Measurements from ENCODE around the gene PIK3C2G. TPM values are rescaled to one million over a fixed set of nuclear protein-coding genes. Genes with fewer than 3 reads are reported as not detected.
A peak's percentile ranks its signal among the peaks of the same experiment; 100 is the strongest.

The PIK3C2G gene
- total RNA-seq, 1 donor from 2014 or later = not detected

DNA sequence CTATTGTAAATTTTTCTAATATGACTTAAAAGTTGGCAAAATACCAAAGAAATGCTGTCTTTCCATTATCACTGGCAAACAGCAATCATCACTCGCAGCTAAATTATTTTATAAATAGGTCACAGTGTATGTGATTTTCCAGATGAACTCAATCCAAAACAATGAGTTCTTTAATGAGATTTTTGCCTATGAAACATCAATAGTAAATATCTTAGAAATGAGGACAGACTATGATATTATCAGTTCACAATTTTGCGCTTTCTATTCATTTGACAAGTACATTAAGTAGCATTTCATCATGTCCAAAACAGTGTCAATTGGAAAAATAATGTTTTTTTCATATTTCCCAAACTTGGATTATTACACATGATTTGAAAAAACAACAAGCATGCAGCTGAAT lies 65.7 kb downstream of the PIK3C2G start:
- Mint-ChIP-seq H3K27me3 (ENCODE audit: insufficient read depth, low read depth) (no peaks in the 10 kb centered on the region), H3K36me3 (no peaks in the 10 kb centered on the region), H3K9me3 (no peaks in the 10 kb centered on the region), H3K4me3 (no peak overlapping the region), H3K4me1 (no peaks in the 10 kb centered on the region), H3K27ac (no peak overlapping the region)
- no peaks in the 10 kb centered on the region for H3K36me3 ChIP-seq
- H3K4me1 ChIP-seq = no peaks in the 10 kb centered on the region
- no peak overlapping the region for H3K4me3 ChIP-seq
- no peaks in the 10 kb centered on the region for H3K27me3 ChIP-seq
- H3K4me2 ChIP-seq = no peak overlapping the region
- no peak overlapping the region for H2AFZ ChIP-seq (replicated peaks)
- DNase-seq (ENCODE audit: low spot score) = no peak
- H3K9me3 ChIP-seq (ENCODE audit: low read depth) = no peaks in the 10 kb centered on the region
- no peak for TF ChIP-seq EZH2phosphoT487 (IDR thresholded peaks at IDR 0.05)
- no peak for TF ChIP-seq EZH2 (IDR thresholded peaks at IDR 0.05)
- TF ChIP-seq, protein P1, sequence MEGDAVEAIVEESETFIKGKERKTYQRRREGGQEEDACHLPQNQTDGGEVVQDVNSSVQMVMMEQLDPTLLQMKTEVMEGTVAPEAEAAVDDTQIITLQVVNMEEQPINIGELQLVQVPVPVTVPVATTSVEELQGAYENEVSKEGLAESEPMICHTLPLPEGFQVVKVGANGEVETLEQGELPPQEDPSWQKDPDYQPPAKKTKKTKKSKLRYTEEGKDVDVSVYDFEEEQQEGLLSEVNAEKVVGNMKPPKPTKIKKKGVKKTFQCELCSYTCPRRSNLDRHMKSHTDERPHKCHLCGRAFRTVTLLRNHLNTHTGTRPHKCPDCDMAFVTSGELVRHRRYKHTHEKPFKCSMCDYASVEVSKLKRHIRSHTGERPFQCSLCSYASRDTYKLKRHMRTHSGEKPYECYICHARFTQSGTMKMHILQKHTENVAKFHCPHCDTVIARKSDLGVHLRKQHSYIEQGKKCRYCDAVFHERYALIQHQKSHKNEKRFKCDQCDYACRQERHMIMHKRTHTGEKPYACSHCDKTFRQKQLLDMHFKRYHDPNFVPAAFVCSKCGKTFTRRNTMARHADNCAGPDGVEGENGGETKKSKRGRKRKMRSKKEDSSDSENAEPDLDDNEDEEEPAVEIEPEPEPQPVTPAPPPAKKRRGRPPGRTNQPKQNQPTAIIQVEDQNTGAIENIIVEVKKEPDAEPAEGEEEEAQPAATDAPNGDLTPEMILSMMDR (IDR thresholded peaks at IDR 0.05) = no peak
- H3K79me2 ChIP-seq (ENCODE audit: low read depth) = no peaks in the 10 kb centered on the region
- no peak overlapping the region for H3K27ac ChIP-seq
- no peak overlapping the region for H3K9ac ChIP-seq
- no peaks in the 10 kb centered on the region for H4K20me1 ChIP-seq (ENCODE audit: low read depth)
- no peaks in the 10 kb centered on the region for H3F3A ChIP-seq (ENCODE audit: low read depth)

DNA sequence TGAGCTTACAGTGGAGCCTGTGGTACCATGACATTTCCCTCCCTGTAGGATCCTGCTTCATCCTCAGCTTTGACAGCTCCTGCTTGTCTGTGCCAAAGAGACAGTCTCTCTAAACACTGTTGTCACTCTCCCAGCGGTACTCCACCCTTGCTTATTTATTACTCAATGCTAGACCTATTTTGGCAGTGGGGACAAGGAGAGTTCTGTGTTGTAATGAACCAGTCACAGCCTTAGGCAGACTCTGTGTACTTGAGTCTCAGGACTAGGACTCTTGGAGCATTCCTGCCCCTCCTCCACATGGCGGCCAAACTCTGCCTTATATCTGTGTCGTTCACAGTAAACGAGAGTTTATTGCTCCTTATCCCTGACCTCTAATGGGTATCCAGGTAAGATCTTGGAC lies 70.9 kb downstream of the PIK3C2G start:
- Histone ChIP-seq H2AFZ (replicated peaks) (peak overlapping the region; percentile 28), H3K79me2 (ENCODE audit: low read depth) (no peaks in the 10 kb centered on the region), H4K20me1 (ENCODE audit: low read depth) (no peaks in the 10 kb centered on the region), H3K4me2 (no peak overlapping the region), H3K4me1 (no peaks in the 10 kb centered on the region), H3F3A (ENCODE audit: low read depth) (no peaks in the 10 kb centered on the region), H3K9me3 (ENCODE audit: low read depth) (no peaks in the 10 kb centered on the region), H3K9ac (no peak overlapping the region), H3K36me3 (no peaks in the 10 kb centered on the region), H3K27ac (no peak overlapping the region), H3K4me3 (no peak overlapping the region), H3K27me3 (no peaks in the 10 kb centered on the region)
- DNase-seq (ENCODE audit: low spot score) = no peak
- Mint-ChIP-seq H3K36me3 (no peaks in the 10 kb centered on the region), H3K27me3 (ENCODE audit: insufficient read depth, low read depth) (no peaks in the 10 kb centered on the region), H3K9me3 (no peaks in the 10 kb centered on the region), H3K4me1 (no peaks in the 10 kb centered on the region), H3K4me3 (no peak overlapping the region), H3K27ac (no peak overlapping the region)
- TF ChIP-seq EZH2 (IDR thresholded peaks at IDR 0.05) (no peak), EZH2phosphoT487 (IDR thresholded peaks at IDR 0.05) (no peak)
- TF ChIP-seq, protein P1 (IDR thresholded peaks at IDR 0.05) = no peak

DNA sequence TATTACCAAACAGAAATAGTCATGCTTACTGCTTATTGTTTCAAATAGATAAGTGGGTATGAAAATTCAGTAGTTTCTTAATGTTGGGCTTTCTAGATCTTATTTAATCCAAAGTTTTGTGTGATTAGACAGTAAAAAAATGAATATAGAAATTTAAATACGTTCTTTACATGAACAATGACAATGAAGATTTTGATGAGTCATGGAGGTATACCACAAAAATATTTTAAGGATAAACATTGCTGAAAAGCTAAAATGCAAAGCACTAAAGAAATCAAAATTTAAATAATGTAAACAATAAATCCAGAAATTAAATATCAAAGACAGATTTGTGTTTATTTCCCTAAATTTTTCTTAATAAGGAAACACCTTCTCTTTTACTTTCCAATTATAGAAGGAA lies 78.3 kb downstream of the PIK3C2G start:
- no peak overlapping the region for H3K9ac ChIP-seq
- no peak overlapping the region for H2AFZ ChIP-seq (replicated peaks)
- no peaks in the 10 kb centered on the region for H3K79me2 ChIP-seq (ENCODE audit: low read depth)
- H3K36me3 ChIP-seq = no peaks in the 10 kb centered on the region
- Mint-ChIP-seq H3K9me3 (no peaks in the 10 kb centered on the region), H3K27ac (no peak overlapping the region), H3K4me1 (peaks cover 8% of the 10 kb centered on the region), H3K27me3 (ENCODE audit: insufficient read depth, low read depth) (no peaks in the 10 kb centered on the region), H3K4me3 (no peak overlapping the region), H3K36me3 (no peaks in the 10 kb centered on the region)
- H3K9me3 ChIP-seq (ENCODE audit: low read depth) = no peaks in the 10 kb centered on the region
- H4K20me1 ChIP-seq (ENCODE audit: low read depth) = no peaks in the 10 kb centered on the region
- H3K4me1 ChIP-seq = no peaks in the 10 kb centered on the region
- H3F3A ChIP-seq (ENCODE audit: low read depth) = no peaks in the 10 kb centered on the region
- no peak overlapping the region for H3K4me3 ChIP-seq
- H3K4me2 ChIP-seq = no peak overlapping the region
- no peak overlapping the region for H3K27ac ChIP-seq
- TF ChIP-seq, protein P1 (IDR thresholded peaks at IDR 0.05) = no peak
- TF ChIP-seq EZH2 (IDR thresholded peaks at IDR 0.05) = no peak
- TF ChIP-seq EZH2phosphoT487 (IDR thresholded peaks at IDR 0.05) = no peak
- H3K27me3 ChIP-seq = no peaks in the 10 kb centered on the region
- DNase-seq (ENCODE audit: low spot score) = no peak
